Activated CD8-positive, alpha-beta T cell treated with anti-CD3 and anti-CD28 coated beads for 36 hours (primary cell): ENCODE measurements around the gene RMDN3. TPM values are rescaled to one million over a fixed set of nuclear protein-coding genes. Genes with fewer than 3 reads are reported as not detected.

Source experiments
- ATAC-seq: fragments of 200-7000 bp; cut with Tn5 transposase; one replicate; pipeline ENCODE4 v1.10.0; 2021; ENCODE audit warnings: mild to moderate bottlenecking, moderate library complexity
- CTCF ChIA-PET: fragments of 350-600 bp; sonication (Branson Sonifier 250); formaldehyde crosslinking; loops from one replicate; lab custom pipeline; 2021; ENCODE audit warnings: antibody characterized with exemption; lab: Charles Lee
- POLR2A ChIA-PET: fragments of 350-600 bp; sonication (Branson Sonifier 250); formaldehyde crosslinking; loops from one replicate; lab custom pipeline; 2021; ENCODE audit warnings: antibody characterized with exemption; lab: Charles Lee
- DNase-seq: peaks from one replicate; pipeline ENCODE4 v3.0.0-alpha.2; 2020
- H3K27ac Mint-ChIP-seq: one replicate; pipeline ENCODE4 v1.8.0; 2021; ENCODE audit warnings: mild to moderate bottlenecking, mixed read lengths
- H3K27me3 Mint-ChIP-seq: one replicate; pipeline ENCODE4 v1.8.0; 2021; ENCODE audit warnings: mixed read lengths
- H3K36me3 Mint-ChIP-seq: one replicate; pipeline ENCODE4 v1.8.0; 2021; ENCODE audit warnings: low read depth, mixed read lengths
- H3K4me1 Mint-ChIP-seq: one replicate; pipeline ENCODE4 v1.8.0; 2021; ENCODE audit warnings: low read depth, mixed read lengths
- H3K4me3 Mint-ChIP-seq: one replicate; pipeline ENCODE4 v1.8.0; 2021; ENCODE audit warnings: mild to moderate bottlenecking, moderate library complexity, mixed read lengths
- H3K9me3 Mint-ChIP-seq: one replicate; pipeline ENCODE4 v1.8.0; 2021; ENCODE audit warnings: mixed read lengths
- CTCF ChIP-seq: fragments of 200-600 bp; IDR thresholded peaks from one replicate; pipeline ENCODE4 v1.8.0; 2022; ENCODE audit warnings: antibody characterized with exemption, mild to moderate bottlenecking
- intact Hi-C: fragments of 100-400 bp; cut with micrococcal nuclease; formaldehyde crosslinking; loops from one replicate; pipeline ENCODE4 v1.10.0; 2022
- total RNA-seq, 2 experiments: library from RNA; stranded (reverse); gene quantifications; one replicate each; pipeline ENCODE4 v1.2.3, GENCODE V29; 2021

RMDN3 gene
- total RNA-seq, 2 experiments from 2014 or later, result 20.8 to 21.6 TPM

GRCh38 chr15:40747685-40748631 is 7.1 kb downstream of the RMDN3 start:
- Mint-ChIP-seq H3K4me3 (no peak overlapping the region), H3K4me1 (peaks cover 39% of the 10 kb centered on the region), H3K27ac (peak overlapping the region; percentile 16), H3K9me3 (no peaks in the 10 kb centered on the region), H3K36me3 (peaks cover 29% of the 10 kb centered on the region), H3K27me3 (no peaks in the 10 kb centered on the region)
- intact Hi-C loops, result no loop called here
- ATAC-seq (no peak), DNase-seq (no peak)
- TF ChIP-seq CTCF, result no peak
- POLR2A ChIA-PET, result interaction anchor here (1.0 to 1.8 kb wide), 4 partner anchors 20 to 55 kb away, joined by 3 to 6 read pairs (median 4); partner anchors contain the start of gene RAD51
- CTCF ChIA-PET, result interaction anchor here (0.7 to 2.1 kb wide), 6 partner anchors 10 to 37 kb away, joined by 3 to 15 read pairs (median 4); no protein-coding TSS in a partner anchor

- no peak overlapping the region for H3K4me3 Mint-ChIP-seq
- ATAC-seq, result no peak
- CTCF ChIA-PET, result interaction anchor here (0.6 to 4.0 kb wide), 11 partner anchors 9 to 148 kb away, joined by 3 to 32 read pairs (median 4); no protein-coding TSS in a partner anchor
- POLR2A ChIA-PET, result interaction anchor here (1.1 to 1.8 kb wide), 4 partner anchors 21 to 54 kb away, joined by 3 to 6 read pairs (median 4); partner anchors contain the start of gene RAD51
- no peaks in the 10 kb centered on the region for H3K9me3 Mint-ChIP-seq
- H3K27me3 Mint-ChIP-seq, result no peaks in the 10 kb centered on the region
- peak overlapping the region; percentile 16 for H3K27ac Mint-ChIP-seq
- no peak for TF ChIP-seq CTCF
- H3K4me1 Mint-ChIP-seq, result peaks cover 37% of the 10 kb centered on the region
- intact Hi-C loops, result no loop called here
- peaks cover 29% of the 10 kb centered on the region for H3K36me3 Mint-ChIP-seq
- no peak for DNase-seq
Observed at GRCh38 chr15:40746916-40747418, 8.1 kb downstream of the RMDN3 start.

GRCh38 chr15:40744815-40745152 is 10.3 kb downstream of the RMDN3 start:
- H3K27me3 Mint-ChIP-seq, result no peaks in the 10 kb centered on the region
- CTCF ChIA-PET, result interaction anchor here (0.8 to 4.0 kb wide), 12 partner anchors 8 to 147 kb away, joined by 3 to 32 read pairs (median 4); partner anchors contain the start of genes C15orf62 and GCHFR
- POLR2A ChIA-PET, result interaction anchor here (1.0 to 3.2 kb wide), 9 partner anchors 8 to 62 kb away, joined by 3 to 16 read pairs (median 5); partner anchors contain the start of genes GCHFR, RAD51, RMDN3 and ZFYVE19
- H3K4me3 Mint-ChIP-seq, result no peak overlapping the region
- no peak for TF ChIP-seq CTCF
- no peaks in the 10 kb centered on the region for H3K9me3 Mint-ChIP-seq
- peak overlapping the region; percentile 88 for H3K27ac Mint-ChIP-seq
- peaks cover 33% of the 10 kb centered on the region for H3K4me1 Mint-ChIP-seq
- H3K36me3 Mint-ChIP-seq, result peaks cover 27% of the 10 kb centered on the region
- intact Hi-C loops, result no loop called here
- DNase-seq, result no peak
- no peak for ATAC-seq

- intact Hi-C loops, result no loop called here
- DNase-seq, result peak; percentile 85
- no peaks in the 10 kb centered on the region for H3K9me3 Mint-ChIP-seq
- CTCF ChIA-PET, result interaction anchor here (0.8 to 4.0 kb wide), 14 partner anchors 9 to 197 kb away, joined by 3 to 32 read pairs (median 4); partner anchors contain the start of genes C15orf62 and GCHFR
- H3K27ac Mint-ChIP-seq, result peak overlapping the region; percentile 88
- ATAC-seq, result peak; percentile 96
- H3K36me3 Mint-ChIP-seq, result peaks cover 27% of the 10 kb centered on the region
- POLR2A ChIA-PET, result interaction anchor here (0.8 to 3.2 kb wide), 13 partner anchors 8 to 62 kb away, joined by 3 to 16 read pairs (median 4); partner anchors contain the start of genes GCHFR, RAD51, RMDN3 and ZFYVE19
- no peak for TF ChIP-seq CTCF
- H3K4me1 Mint-ChIP-seq, result peaks cover 33% of the 10 kb centered on the region
- H3K4me3 Mint-ChIP-seq, result peak overlapping the region; percentile 36
- no peaks in the 10 kb centered on the region for H3K27me3 Mint-ChIP-seq
Observed at GRCh38 chr15:40743921-40744814, 10.9 kb downstream of the RMDN3 start.
